Endothelial cell (in vitro differentiated cells): ENCODE results near the gene IKZF1. TPM values are rescaled to one million over a fixed set of nuclear protein-coding genes. Genes with fewer than 3 reads are reported as not detected.

Experiments
- DNase-seq: peaks from one replicate; pipeline ENCODE4 v3.0.0; 2021; ENCODE audit warnings: low spot score
- H3K27ac Mint-ChIP-seq: one replicate; pipeline ENCODE4 v1.8.0; 2021; ENCODE audit warnings: mixed read lengths, inconsistent platforms; ENCODE audit not compliant: unreplicated experiment
- H3K27me3 Mint-ChIP-seq: one replicate; pipeline ENCODE4 v1.8.0; 2021; ENCODE audit warnings: mild to moderate bottlenecking, moderate library complexity, mixed read lengths, inconsistent platforms; ENCODE audit not compliant: unreplicated experiment
- H3K36me3 Mint-ChIP-seq: one replicate; pipeline ENCODE4 v1.8.0; 2021; ENCODE audit warnings: mild to moderate bottlenecking, low read depth, mixed read lengths, inconsistent platforms; ENCODE audit not compliant: unreplicated experiment
- H3K4me1 Mint-ChIP-seq: one replicate; pipeline ENCODE4 v1.8.0; 2021; ENCODE audit warnings: mild to moderate bottlenecking, mixed read lengths, inconsistent platforms; ENCODE audit not compliant: unreplicated experiment
- H3K4me3 Mint-ChIP-seq: one replicate; pipeline ENCODE4 v1.8.0; 2021; ENCODE audit warnings: mild to moderate bottlenecking, mixed read lengths, inconsistent platforms; ENCODE audit not compliant: unreplicated experiment
- H3K9me3 Mint-ChIP-seq: one replicate; pipeline ENCODE4 v1.8.0; 2021; ENCODE audit warnings: mixed read lengths, inconsistent platforms; ENCODE audit not compliant: unreplicated experiment
- CTCF ChIP-seq: fragments of 200-600 bp; sonication (generic); IDR thresholded peaks from one replicate; pipeline ENCODE4 v1.5.0; 2021; ENCODE audit warnings: antibody characterized with exemption; ENCODE audit not compliant: unreplicated experiment
- total RNA-seq: library from RNA; stranded (reverse); fragmentation: NEBNext Ultra II Directional; extraction: Animal tissue kit (Norgen Biotek cat#: 25700); gene quantifications from one replicate; pipeline ENCODE4 v1.2.1, GENCODE V29; 2021; ENCODE audit not compliant: unreplicated experiment

Gene IKZF1
- total RNA-seq, 1 donor from 2014 or later: 3.1 TPM

GRCh38 chr7:50356212-50356944, 51.9 kb downstream of the IKZF1 start:
- no peak for TF ChIP-seq CTCF
- Mint-ChIP-seq H3K27ac (peak overlapping the region; percentile 44), H3K9me3 (no peaks in the 10 kb centered on the region), H3K36me3 (no peaks in the 10 kb centered on the region), H3K4me1 (peaks cover 24% of the 10 kb centered on the region), H3K4me3 (no peak overlapping the region), H3K27me3 (peaks cover 2% of the 10 kb centered on the region)
- DNase-seq: no peak

GRCh38 chr7:50356945-50357268, 52.4 kb downstream of the IKZF1 start:
- no peaks in the 10 kb centered on the region for H3K36me3 Mint-ChIP-seq
- H3K27me3 Mint-ChIP-seq: peaks cover 2% of the 10 kb centered on the region
- H3K4me3 Mint-ChIP-seq: no peak overlapping the region
- no peaks in the 10 kb centered on the region for H3K9me3 Mint-ChIP-seq
- peaks cover 20% of the 10 kb centered on the region for H3K4me1 Mint-ChIP-seq
- no peak overlapping the region for H3K27ac Mint-ChIP-seq
- DNase-seq: no peak
- no peak for TF ChIP-seq CTCF

- no peaks in the 10 kb centered on the region for H3K36me3 Mint-ChIP-seq
- H3K9me3 Mint-ChIP-seq: no peaks in the 10 kb centered on the region
- no peak overlapping the region for H3K27ac Mint-ChIP-seq
- H3K27me3 Mint-ChIP-seq: peaks cover 2% of the 10 kb centered on the region
- no peak for DNase-seq
- H3K4me1 Mint-ChIP-seq: peaks cover 21% of the 10 kb centered on the region
- TF ChIP-seq CTCF: no peak
- no peak overlapping the region for H3K4me3 Mint-ChIP-seq
Observed at GRCh38 chr7:50357426-50357825, 52.9 kb downstream of the IKZF1 start.

GRCh38 chr7:50358041-50358705, 53.7 kb downstream of the IKZF1 start:
- TF ChIP-seq CTCF: no peak
- Mint-ChIP-seq H3K36me3 (no peaks in the 10 kb centered on the region), H3K9me3 (no peaks in the 10 kb centered on the region), H3K27ac (no peak overlapping the region), H3K4me3 (no peak overlapping the region), H3K27me3 (peaks cover 2% of the 10 kb centered on the region), H3K4me1 (peaks cover 28% of the 10 kb centered on the region)
- no peak for DNase-seq

- no peak for DNase-seq
- Mint-ChIP-seq H3K9me3 (no peaks in the 10 kb centered on the region), H3K4me3 (no peak overlapping the region), H3K4me1 (peaks cover 28% of the 10 kb centered on the region), H3K27ac (no peak overlapping the region), H3K27me3 (peaks cover 2% of the 10 kb centered on the region), H3K36me3 (no peaks in the 10 kb centered on the region)
- TF ChIP-seq CTCF: no peak
Observed at GRCh38 chr7:50358779-50359178, 54.3 kb downstream of the IKZF1 start.
